ENCODE data around the gene MIDN.
A peak's percentile ranks its signal among the peaks of the same experiment; 100 is the strongest.

Gene MIDN

DNA sequence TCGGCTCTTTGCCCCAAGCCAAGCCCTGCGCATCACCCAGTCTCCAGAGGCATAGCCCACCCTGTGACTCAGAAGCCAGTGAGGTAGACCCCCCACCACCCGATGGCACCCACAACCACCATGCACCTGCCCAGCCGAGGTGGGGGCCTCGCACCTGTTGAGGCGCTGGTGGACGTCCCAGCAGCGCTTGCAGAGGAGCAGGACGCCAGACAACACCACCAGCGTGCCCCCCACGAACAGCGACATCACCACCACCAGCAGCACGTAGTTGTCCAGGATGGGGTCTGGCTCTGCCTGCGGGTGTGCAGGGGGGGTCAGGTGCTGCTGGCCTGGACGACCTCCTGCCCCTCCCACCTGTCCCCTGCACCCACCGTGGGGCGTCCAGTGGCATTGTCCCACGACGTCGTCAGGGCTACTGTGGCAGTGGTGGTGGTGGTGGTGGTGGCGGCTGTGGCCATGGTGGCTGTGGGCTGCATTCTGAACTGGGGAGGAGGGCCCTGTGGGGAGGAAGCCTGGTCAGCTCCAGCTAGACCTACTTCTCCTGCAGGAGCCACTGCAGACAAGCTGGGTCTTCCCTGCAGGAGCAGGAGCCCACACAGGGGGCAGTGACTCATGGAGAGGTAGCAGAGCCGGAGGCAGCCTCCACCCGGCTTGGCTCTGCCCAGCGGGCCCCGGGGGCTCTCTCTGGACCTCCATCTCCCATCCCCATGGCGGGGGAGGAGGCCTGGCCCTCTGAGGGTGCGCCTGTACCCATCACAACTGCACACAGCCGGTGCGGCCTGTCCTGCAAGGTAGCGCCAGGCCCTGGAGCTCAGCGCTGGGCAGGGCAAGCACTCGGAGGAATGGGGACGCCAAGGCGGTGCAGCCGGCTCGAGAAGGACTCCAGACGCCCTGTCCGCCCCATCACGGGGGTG, 12.5 kb upstream of the MIDN start:
- no peak for DNase-seq (ENCODE audit: low read depth)
- no peak overlapping the region for H3K4me3 ChIP-seq (ENCODE audit: low read depth, low read length)
- TF ChIP-seq, protein P1, sequence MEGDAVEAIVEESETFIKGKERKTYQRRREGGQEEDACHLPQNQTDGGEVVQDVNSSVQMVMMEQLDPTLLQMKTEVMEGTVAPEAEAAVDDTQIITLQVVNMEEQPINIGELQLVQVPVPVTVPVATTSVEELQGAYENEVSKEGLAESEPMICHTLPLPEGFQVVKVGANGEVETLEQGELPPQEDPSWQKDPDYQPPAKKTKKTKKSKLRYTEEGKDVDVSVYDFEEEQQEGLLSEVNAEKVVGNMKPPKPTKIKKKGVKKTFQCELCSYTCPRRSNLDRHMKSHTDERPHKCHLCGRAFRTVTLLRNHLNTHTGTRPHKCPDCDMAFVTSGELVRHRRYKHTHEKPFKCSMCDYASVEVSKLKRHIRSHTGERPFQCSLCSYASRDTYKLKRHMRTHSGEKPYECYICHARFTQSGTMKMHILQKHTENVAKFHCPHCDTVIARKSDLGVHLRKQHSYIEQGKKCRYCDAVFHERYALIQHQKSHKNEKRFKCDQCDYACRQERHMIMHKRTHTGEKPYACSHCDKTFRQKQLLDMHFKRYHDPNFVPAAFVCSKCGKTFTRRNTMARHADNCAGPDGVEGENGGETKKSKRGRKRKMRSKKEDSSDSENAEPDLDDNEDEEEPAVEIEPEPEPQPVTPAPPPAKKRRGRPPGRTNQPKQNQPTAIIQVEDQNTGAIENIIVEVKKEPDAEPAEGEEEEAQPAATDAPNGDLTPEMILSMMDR (IDR thresholded peaks at IDR 0.05; ENCODE audit: control insufficient read depth, extremely low read depth, insufficient read depth): no peak

DNA sequence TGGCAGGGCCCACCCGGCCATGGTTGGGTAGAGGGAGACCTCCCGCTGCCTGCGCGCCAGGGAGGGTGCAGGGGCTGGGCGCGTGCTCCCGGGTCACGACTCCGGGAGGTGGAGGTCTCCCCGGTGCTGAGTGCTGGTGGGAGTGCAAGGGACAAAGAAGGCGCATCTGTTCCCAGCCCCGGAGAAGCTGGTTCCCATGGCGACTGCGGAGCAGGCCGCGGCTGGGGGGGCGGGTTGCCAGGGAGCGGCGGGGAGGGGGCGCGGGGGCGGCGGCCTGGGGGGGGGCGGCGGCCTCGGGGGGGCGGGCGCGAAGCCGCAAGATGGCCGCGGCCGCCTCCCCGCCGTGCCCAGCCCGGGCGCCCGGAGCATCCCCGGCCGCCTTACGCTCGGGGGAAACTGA, 11.8 kb upstream of the MIDN start:
- DNase-seq (ENCODE audit: low read depth): no peak
- H3K4me3 ChIP-seq (ENCODE audit: low read depth, low read length): peak overlapping the region; percentile 61
- TF ChIP-seq, protein P1 (IDR thresholded peaks at IDR 0.05; ENCODE audit: control insufficient read depth, extremely low read depth, insufficient read depth): no peak

DNA sequence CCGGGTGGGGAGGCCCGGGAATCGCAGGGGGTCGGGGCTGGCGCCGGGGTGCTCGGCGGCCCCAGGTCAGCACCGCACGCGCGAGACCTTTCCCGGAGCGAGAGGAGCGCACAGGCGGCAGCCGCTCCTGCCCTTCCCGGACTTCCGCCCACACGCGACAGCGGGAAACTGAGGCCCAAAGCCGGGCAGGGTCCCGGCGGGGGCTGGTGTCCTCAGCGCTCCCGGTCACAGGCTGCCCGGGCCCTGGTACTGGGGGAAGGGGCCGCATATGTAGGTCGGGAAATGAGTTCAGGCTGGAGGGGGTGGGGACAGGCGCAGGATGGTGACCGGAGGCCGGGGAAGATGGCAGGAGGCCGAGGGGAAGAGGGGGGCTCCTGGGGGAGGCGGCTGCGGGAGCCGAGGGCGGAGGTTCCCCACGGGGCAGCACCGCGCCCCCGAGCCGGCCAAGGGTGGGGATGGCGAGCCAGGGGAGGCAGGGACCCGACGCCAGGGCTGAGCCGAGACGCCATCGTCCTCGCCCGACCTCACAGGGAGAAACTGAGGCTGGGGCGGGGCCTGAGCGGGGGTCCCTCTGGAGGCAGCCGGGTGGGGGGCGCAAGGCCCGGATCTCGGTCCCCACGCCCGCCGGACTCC, 11.2 kb upstream of the MIDN start:
- no peak for DNase-seq (ENCODE audit: low read depth)
- H3K4me3 ChIP-seq (ENCODE audit: low read depth, low read length): peak overlapping the region; percentile 61
- TF ChIP-seq, protein P1 (IDR thresholded peaks at IDR 0.05; ENCODE audit: control insufficient read depth, extremely low read depth, insufficient read depth): no peak

DNA sequence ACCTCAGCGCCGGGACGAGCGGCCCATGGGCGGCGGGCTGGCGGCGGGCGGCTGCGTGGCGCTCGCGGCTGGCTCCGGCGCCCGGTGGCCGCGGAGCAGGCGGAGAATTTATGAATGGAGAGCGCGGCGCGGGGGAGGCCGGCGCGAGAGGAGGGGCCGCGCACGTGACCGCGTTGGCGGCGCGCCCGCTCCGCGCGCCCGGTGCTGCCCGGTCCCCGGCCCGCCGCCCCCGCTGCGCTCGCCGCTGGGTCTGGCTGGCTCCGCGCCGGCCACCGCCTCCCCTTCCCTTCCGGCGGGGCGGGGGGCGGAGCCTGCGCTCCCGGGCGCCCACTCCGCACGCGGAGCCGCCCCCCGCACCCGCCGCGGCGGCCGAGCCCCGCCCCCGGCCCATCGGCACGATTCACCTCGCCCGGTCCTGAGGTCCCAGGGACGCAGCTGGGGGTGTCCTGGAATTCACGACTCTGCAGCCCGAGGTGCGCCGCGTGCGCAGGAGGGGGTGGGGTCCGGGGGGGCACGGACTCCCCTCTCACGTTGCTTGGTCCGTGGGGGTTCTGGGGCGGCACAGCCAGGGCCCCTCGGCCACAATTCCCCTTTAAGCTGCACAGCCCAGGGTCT, 10.5 kb upstream of the MIDN start, which contains the start of gene CBARP:
CBARP (minus strand) TSS at position 252 of the 615 bp plus-strand sequence. CDS start 1,905 bp downstream, outside the sequence.
- TF ChIP-seq, protein P1 (IDR thresholded peaks at IDR 0.05; ENCODE audit: control insufficient read depth, extremely low read depth, insufficient read depth): no peak
- DNase-seq (ENCODE audit: low read depth): no peak
- H3K4me3 ChIP-seq (ENCODE audit: low read depth, low read length): peak within 1 kb of the TSS; percentile 61

DNA sequence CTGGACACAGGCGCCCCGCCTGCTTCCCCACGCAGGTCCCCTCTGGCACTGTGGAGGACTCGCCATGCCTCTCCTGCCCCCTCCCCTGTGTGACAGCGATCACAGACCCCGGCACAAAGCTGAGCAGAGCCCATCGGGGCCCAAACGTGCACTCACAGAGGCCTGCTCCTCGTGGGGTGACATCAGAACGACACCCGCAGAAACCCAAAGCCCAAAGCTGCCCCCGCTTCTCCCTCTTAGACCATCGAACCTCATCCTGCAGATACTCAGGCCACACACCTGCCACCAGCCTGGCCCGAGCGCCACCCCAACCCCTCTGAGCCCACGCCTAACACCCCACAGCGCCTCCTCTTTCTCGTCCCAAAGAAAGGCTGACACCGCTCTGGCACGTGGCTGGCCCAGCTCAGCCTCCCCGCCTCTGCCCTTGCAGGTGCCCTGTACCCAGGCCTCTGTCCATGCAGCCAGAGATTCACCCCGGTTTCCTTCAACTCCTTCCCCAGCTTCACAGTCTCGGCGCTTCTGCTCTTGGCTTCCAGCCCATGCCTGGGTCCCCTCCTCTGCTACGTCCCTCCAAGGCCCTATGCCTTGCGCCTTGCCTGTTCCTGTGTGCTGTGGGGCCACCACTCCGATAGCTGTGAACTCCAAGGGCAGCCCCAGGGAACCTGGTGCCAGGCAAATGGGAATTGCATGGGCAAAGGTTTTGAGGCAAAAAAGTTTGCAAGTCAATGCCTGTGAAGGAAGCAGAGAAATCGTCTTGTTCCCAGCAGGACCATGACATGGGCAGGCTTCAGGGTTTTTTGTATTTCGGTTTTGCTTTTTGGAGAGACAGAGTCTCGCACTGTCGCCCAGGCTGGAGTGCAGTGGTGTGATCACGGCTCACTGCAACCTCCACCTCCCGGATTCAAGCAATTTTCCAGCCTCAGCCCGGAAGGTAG, 9.7 kb upstream of the MIDN start:
- H3K4me3 ChIP-seq (ENCODE audit: low read depth, low read length): peak overlapping the region; percentile 23; the same call in 1 of the 2 replicates
- TF ChIP-seq, protein P1 (IDR thresholded peaks at IDR 0.05; ENCODE audit: control insufficient read depth, extremely low read depth, insufficient read depth): no peak

DNA sequence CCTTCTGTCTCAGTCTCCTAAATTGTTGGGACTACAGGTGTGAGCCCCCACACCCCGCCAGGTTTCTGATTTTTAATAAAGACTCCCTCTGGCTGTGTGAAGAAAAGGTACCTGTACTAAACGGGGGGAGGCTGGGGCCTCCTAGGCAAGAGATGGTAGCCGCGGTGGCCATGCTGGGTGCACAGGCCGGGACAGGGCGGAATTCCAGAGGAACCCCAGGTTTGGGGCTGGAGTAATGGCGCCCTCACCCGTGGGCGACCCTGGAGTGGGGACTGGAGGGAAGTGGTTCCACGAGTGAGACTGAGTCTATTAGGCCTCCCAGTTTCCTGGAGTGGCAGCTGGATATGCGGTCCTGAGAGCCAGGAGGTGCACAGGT, 9.0 kb upstream of the MIDN start:
- TF ChIP-seq, protein P1 (IDR thresholded peaks at IDR 0.05; ENCODE audit: control insufficient read depth, extremely low read depth, insufficient read depth): no peak
- H3K4me3 ChIP-seq (ENCODE audit: low read depth, low read length): no peak overlapping the region
- DNase-seq (ENCODE audit: low read depth): no peak

More for the DNA sequence above, 9.7 kb upstream of the MIDN start:
- no peak for DNase-seq (ENCODE audit: low read depth)

Measured in LNCaP clone FGC (cell line).